Neuronal stem cell (in vitro differentiated cells): ENCODE measurements around the gene PPFIBP1.

Source experiments
- DNase-seq: peaks from one replicate; pipeline ENCODE4 v3.0.0-alpha.2; 2013; ENCODE audit warnings: low spot score
- H2AFZ ChIP-seq: one replicate; pipeline ENCODE4 v1.6.1; 2013; ENCODE audit warnings: mild to moderate bottlenecking, low read length, inconsistent platforms
- H2AK5ac ChIP-seq: 2 replicates; pipeline ENCODE4 v1.6.1; 2013; ENCODE audit warnings: low read depth, mild to moderate bottlenecking, inconsistent platforms, low read length, moderate library complexity, mixed read lengths
- H2BK120ac ChIP-seq: 2 replicates; pipeline ENCODE4 v1.6.1; 2013; ENCODE audit warnings: low read depth, mild to moderate bottlenecking, inconsistent platforms, low read length, moderate library complexity, mixed read lengths
- H2BK12ac ChIP-seq: one replicate; pipeline ENCODE4 v1.6.1; 2013; ENCODE audit warnings: low read length, inconsistent platforms
- H2BK15ac ChIP-seq: 2 replicates; pipeline ENCODE4 v1.6.1; 2013; ENCODE audit warnings: mild to moderate bottlenecking, low read length, inconsistent platforms, mixed read lengths
- H2BK5ac ChIP-seq: one replicate; pipeline ENCODE4 v1.6.1; 2013; ENCODE audit warnings: inconsistent platforms, mild to moderate bottlenecking, low read length, moderate library complexity
- H3K14ac ChIP-seq: one replicate; pipeline ENCODE4 v1.6.1; 2013; ENCODE audit warnings: low read length, inconsistent platforms
- H3K18ac ChIP-seq: 2 replicates; pipeline ENCODE4 v1.6.1; 2013; ENCODE audit warnings: low read length, inconsistent platforms
- H3K23ac ChIP-seq: 2 replicates; pipeline ENCODE4 v1.6.1; 2013; ENCODE audit warnings: low read depth, mild to moderate bottlenecking, mixed read lengths, low read length, inconsistent platforms; ENCODE audit not compliant: poor library complexity
- H3K27ac ChIP-seq: replicated peaks from 3 replicates; pipeline ENCODE4 v1.5.1; 2013; ENCODE audit warnings: low read length, inconsistent platforms
- H3K27me3 ChIP-seq, 3 experiments: 2 replicates each; pipeline ENCODE4 v1.6.1; 2013; ENCODE audit warnings: low read length in 3 of 3, mild to moderate bottlenecking in 2 of 3, inconsistent platforms in 1 of 3, low read depth in 1 of 3, mixed read lengths in 1 of 3, moderate library complexity in 1 of 3; ENCODE audit not compliant: control insufficient read depth in 3 of 3, insufficient read depth in 3 of 3
- H3K36me3 ChIP-seq, 2 donors: replicated peaks in 1 of 2; 2 replicates each; pipeline ENCODE4 v1.6.1; 2013; ENCODE audit warnings: low read length in 2 of 2; ENCODE audit not compliant: control insufficient read depth in 2 of 2, insufficient read depth in 2 of 2
- H3K4ac ChIP-seq: 2 replicates; pipeline ENCODE4 v1.6.1; 2013; ENCODE audit warnings: inconsistent platforms, mild to moderate bottlenecking, low read length, moderate library complexity
- H3K4me1 ChIP-seq, 2 donors: 1 replicate in 1 of 2; 2 replicates in 1 of 2; pipeline ENCODE4 v1.6.1; 2013; ENCODE audit warnings: low read length in 2 of 2, low read depth in 1 of 2; ENCODE audit not compliant: control insufficient read depth in 2 of 2, insufficient read depth in 1 of 2
- H3K4me2 ChIP-seq: one replicate; pipeline ENCODE4 v1.6.1; 2013; ENCODE audit warnings: mild to moderate bottlenecking, low read length, inconsistent platforms; ENCODE audit not compliant: insufficient read depth, poor library complexity, severe bottlenecking
- H3K4me3 ChIP-seq, 2 donors: 2 replicates each; pipeline ENCODE4 v1.5.1; 2013; ENCODE audit warnings: low read length in 2 of 2, mild to moderate bottlenecking in 2 of 2, inconsistent platforms in 1 of 2, moderate library complexity in 1 of 2
- H3K79me1 ChIP-seq: one replicate; pipeline ENCODE4 v1.6.1; 2013; ENCODE audit warnings: low read depth, mild to moderate bottlenecking, inconsistent platforms, low read length, moderate library complexity
- H3K9ac ChIP-seq: one replicate; pipeline ENCODE4 v1.6.1; 2013; ENCODE audit warnings: mild to moderate bottlenecking, low read depth, low read length, inconsistent platforms; ENCODE audit not compliant: poor library complexity
- H3K9me3 ChIP-seq, 2 donors: replicated peaks in 1 of 2; 2 replicates each; pipeline versions ENCODE3 to v1.6.1; 2013; ENCODE audit warnings: low read length in 2 of 2, mild to moderate bottlenecking in 2 of 2, inconsistent platforms in 1 of 2, low read depth in 1 of 2, mixed read lengths in 1 of 2, moderate library complexity in 1 of 2; ENCODE audit not compliant: control insufficient read depth in 2 of 2, insufficient read depth in 1 of 2
- H4K8ac ChIP-seq: one replicate; pipeline ENCODE4 v1.6.1; 2013; ENCODE audit warnings: low read depth, mild to moderate bottlenecking, inconsistent platforms, low read length, moderate library complexity
- H4K91ac ChIP-seq: one replicate; pipeline ENCODE4 v1.6.1; 2013; ENCODE audit warnings: low read length, low read depth, mild to moderate bottlenecking, inconsistent platforms; ENCODE audit not compliant: poor library complexity
- WGBS, 2 donors: extraction: QIAGEN DNeasy Blood & Tissue Kit; methylation state at CpG; one replicate each; pipeline ENCODE4 v1.1.7; 2013; ENCODE audit warnings: missing lambda C conversion rate in 2 of 2, mixed read lengths in 1 of 2; ENCODE audit not compliant: insufficient read length in 2 of 2, insufficient replicate concordance in 1 of 2; ENCODE audit errors: extremely low coverage in 2 of 2; 5-methylcytosine and 5-hydroxymethylcytosine counted together

The PPFIBP1 gene

DNA sequence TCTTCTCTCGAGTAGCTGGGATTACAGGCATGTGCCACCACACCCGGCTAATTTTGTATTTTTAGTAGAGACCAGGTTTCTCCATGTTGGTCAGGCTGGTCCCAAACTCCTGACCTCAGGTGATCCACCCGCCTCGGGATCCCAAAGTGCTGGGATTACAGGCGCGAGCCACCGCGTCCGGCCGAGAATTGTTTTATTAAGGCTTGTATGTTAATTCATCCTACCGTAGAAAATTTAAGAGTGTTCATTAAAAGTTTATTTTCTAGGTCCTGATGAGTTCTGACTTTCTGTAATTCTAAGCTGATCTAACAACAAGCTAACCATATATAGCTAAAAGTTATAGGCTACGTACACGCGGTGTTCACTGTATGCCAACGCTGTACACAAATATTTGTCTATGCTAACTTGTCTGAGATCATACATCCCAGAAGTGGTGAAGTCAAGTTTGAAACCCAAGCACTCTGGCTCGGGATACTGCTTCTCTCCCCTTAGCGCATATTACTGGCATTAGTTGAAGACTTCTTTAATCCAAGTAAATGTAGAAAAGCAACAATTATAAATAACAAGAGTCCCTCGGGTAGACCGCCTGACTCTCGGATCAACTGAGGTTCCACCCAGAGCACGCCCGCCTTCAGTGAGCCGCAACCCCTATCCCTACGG lies 186.1 kb downstream of the PPFIBP1 start:
- Histone ChIP-seq H2BK5ac (no peak overlapping the region), H3K4me3 (peak overlapping the region; percentile 75 to 94), H3K4me2 (peak overlapping the region; percentile 85), H3K79me1 (no peaks in the 10 kb centered on the region), H2BK15ac (no peak overlapping the region), H3K4ac (no peak overlapping the region), H3K27ac (no peak overlapping the region), H3K9me3 (peaks cover 2 to 3% of the 10 kb centered on the region in 2 donors), H3K27me3 (no peaks in the 10 kb centered on the region), H4K8ac (no peak overlapping the region), H4K91ac (no peak overlapping the region), H3K18ac (no peak overlapping the region), H2AFZ (peak overlapping the region; percentile 93), H2AK5ac (no peak overlapping the region), H3K4me1 (peaks cover 0 to 2% of the 10 kb centered on the region in 2 donors), H3K36me3 (peaks cover 0 to 24% of the 10 kb centered on the region in 2 donors), H3K9ac (no peak overlapping the region), H2BK12ac (no peak overlapping the region), H3K14ac (no peak overlapping the region), H3K23ac (no peak overlapping the region), H2BK120ac (no peak overlapping the region)
- no peak for DNase-seq
- WGBS, 2 donors = no CpG with 5 or more reads among the region's 24 CpGs

DNA sequence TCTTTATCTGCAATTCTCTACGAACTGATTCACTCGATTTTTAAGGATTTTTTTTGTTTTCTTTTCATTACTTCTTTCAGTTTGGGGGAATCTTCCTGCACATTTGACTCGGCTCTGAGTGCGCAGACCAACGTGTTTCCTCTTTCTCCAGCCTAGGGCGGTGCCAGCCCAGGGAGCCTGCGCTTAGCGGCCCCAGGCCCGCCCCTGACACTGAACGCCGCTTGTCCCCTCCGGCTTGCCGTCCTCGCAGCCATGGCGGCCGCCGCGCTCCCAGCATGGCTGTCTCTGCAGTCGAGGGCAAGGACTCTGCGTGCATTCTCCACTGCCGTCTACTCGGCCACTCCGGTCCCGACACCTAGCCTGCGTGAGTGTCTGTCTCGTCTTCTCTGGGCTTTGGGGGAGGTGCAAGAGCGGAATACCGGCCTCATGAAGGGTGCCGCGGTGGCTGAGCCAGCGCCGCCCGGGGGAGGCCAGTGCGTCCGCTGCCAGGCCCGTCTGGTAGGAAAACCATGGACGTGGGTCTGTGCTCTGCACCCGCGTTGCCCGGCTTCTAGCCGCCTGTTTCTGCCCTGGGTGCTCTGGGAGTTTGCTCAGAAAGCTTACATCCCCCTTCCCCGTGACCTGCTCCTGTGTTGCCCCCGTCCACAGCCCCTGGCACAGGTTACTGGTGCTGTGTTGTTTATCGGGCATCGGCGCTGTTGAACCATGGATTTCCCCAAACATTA lies 186.7 kb downstream of the PPFIBP1 start, which contains the start of gene MRPS35:
MRPS35 (plus strand) TSS at position 241 of the 725 bp plus-strand sequence; CDS start at position 253, 12 bp downstream.
- no CpG with 5 or more reads among the region's 46 CpGs for WGBS, 2 donors
- H4K8ac ChIP-seq = peak within 1 kb of the TSS; percentile 94
- H3K4me2 ChIP-seq = peak within 1 kb of the TSS; percentile 85

DNA sequence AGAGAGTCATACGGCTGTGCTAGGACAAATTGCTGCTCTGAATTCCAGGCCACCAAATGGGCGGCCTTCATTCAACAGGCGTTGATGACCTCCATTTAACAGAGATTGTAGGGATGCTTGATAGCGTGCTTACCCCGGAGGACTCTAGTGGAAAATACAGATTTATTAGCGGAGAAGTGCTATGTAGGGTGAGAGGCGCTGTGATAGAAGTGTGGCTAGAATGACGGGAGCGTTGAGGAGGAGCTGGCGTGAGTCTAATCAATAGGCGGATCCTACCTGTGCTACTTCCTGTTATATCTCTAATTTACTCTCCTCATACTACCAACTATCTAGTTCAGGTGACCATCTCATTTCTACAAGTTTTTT lies 187.3 kb downstream of the PPFIBP1 start:
- DNase-seq = no peak
- Histone ChIP-seq H3K4me1 (peaks cover 0 to 2% of the 10 kb centered on the region in 2 donors), H3K27ac (no peak overlapping the region), H4K91ac (no peak overlapping the region), H3K9ac (peak overlapping the region; percentile 97), H3K23ac (no peak overlapping the region), H2BK5ac (no peak overlapping the region), H2BK15ac (no peak overlapping the region), H2AFZ (peak overlapping the region; percentile 93), H3K9me3 (peaks cover 0 to 3% of the 10 kb centered on the region in 2 donors), H3K4me3 (peak overlapping the region; percentile 75 to 94), H2BK120ac (no peak overlapping the region), H3K36me3 (peaks cover 2 to 37% of the 10 kb centered on the region in 2 donors), H2AK5ac (no peak overlapping the region), H3K14ac (no peak overlapping the region), H3K4me2 (peak overlapping the region; percentile 85), H3K27me3 (no peaks in the 10 kb centered on the region), H2BK12ac (no peak overlapping the region), H3K79me1 (no peaks in the 10 kb centered on the region), H3K18ac (no peak overlapping the region), H3K4ac (no peak overlapping the region), H4K8ac (no peak overlapping the region)
- WGBS, 2 donors = no CpG with 5 or more reads among the region's 11 CpGs

More for the DNA sequence above, 186.7 kb downstream of the PPFIBP1 start, which contains the start of gene MRPS35:
- Histone ChIP-seq H3K9me3 (peaks cover 0 to 3% of the 10 kb centered on the region in 2 donors), H3K27ac (no peak within 1 kb of the TSS), H3K14ac (peak within 1 kb of the TSS; percentile 99), H3K79me1 (no peaks in the 10 kb centered on the region), H2BK5ac (no peak within 1 kb of the TSS), H3K18ac (peak within 1 kb of the TSS; percentile 95), H3K23ac (peak within 1 kb of the TSS; percentile 86), H2BK12ac (no peak within 1 kb of the TSS), H3K27me3 (no peaks in the 10 kb centered on the region), H2BK120ac (no peak within 1 kb of the TSS), H3K4me1 (peaks cover 0 to 2% of the 10 kb centered on the region in 2 donors), H3K36me3 (peaks cover 0 to 31% of the 10 kb centered on the region in 2 donors), H3K4me3 (peak within 1 kb of the TSS; percentile 75 to 94), H2AK5ac (no peak within 1 kb of the TSS), H2AFZ (peak within 1 kb of the TSS; percentile 93), H3K4ac (no peak within 1 kb of the TSS), H4K91ac (peak within 1 kb of the TSS; percentile 90), H3K9ac (peak within 1 kb of the TSS; percentile 97), H2BK15ac (peak within 1 kb of the TSS; percentile 68)
- peak; percentile 75 for DNase-seq

DNA sequence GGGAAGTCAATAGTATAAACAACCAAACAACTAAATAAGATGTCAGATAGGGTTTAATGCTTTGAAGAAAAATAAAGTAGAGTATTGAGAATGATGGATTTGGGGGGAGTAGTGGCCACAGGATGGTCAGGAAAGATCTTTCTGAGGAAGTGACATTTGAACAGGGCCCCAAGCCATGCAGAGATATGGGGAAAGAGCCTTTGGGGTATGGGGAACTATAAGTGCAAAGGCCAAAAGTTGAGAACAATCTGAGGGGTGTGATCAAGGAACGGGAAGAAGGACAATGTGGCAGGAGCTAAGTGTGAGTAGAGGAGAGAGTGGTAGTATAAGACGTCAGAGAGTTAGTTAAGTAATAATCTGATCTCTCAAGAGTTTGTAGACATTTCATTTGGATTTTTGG lies 188.0 kb downstream of the PPFIBP1 start:
- Histone ChIP-seq H2BK5ac (no peak overlapping the region), H2BK12ac (no peak overlapping the region), H3K4me2 (no peak overlapping the region), H2BK120ac (no peak overlapping the region), H3K27ac (no peak overlapping the region), H4K8ac (no peak overlapping the region), H2AK5ac (no peak overlapping the region), H3K18ac (no peak overlapping the region), H3K36me3 (peaks cover 3 to 43% of the 10 kb centered on the region in 2 donors), H3K4ac (no peak overlapping the region), H3K23ac (no peak overlapping the region), H3K79me1 (no peaks in the 10 kb centered on the region), H3K9ac (no peak overlapping the region), H3K4me3 (peak overlapping the region in 1 of 2 donors; percentile 75), H4K91ac (no peak overlapping the region), H3K9me3 (peaks cover 0 to 3% of the 10 kb centered on the region in 2 donors), H3K27me3 (no peaks in the 10 kb centered on the region), H3K14ac (no peak overlapping the region), H2AFZ (no peak overlapping the region), H3K4me1 (peaks cover 0 to 2% of the 10 kb centered on the region in 2 donors), H2BK15ac (no peak overlapping the region)
- WGBS, 2 donors = no CpG with 5 or more reads among the region's 2 CpGs
- no peak for DNase-seq
